K562 (cell line): Measurements from ENCODE around the gene DPEP1. TPM values are rescaled to one million over a fixed set of nuclear protein-coding genes. Genes with fewer than 3 reads are reported as not detected.

Experiments used
- ELF1 ChIP-seq: fragments of 200-800 bp; sonication (Bioruptor generic); IDR thresholded peaks from 2 replicates; pipeline ENCODE4 v1.6.1; 2016; ENCODE audit warnings: missing genetic modification characterization, missing compliant biosample characterization
- HOXB6 ChIP-seq: fragments of 250-450 bp; sonication (Bioruptor Pico); IDR thresholded peaks from 2 replicates; pipeline ENCODE4 v1.5.1; 2022; ENCODE audit warnings: mild to moderate bottlenecking, borderline replicate concordance
- KLF13 ChIP-seq: fragments of 450-650 bp; IDR thresholded peaks from 2 replicates; pipeline ENCODE4 v1.6.1; 2016; ENCODE audit warnings: missing genetic modification characterization, low read depth, mild to moderate bottlenecking, missing compliant biosample characterization, moderate library complexity, borderline replicate concordance
- PHB2 ChIP-seq: fragments of 450-650 bp; IDR thresholded peaks from 2 replicates; pipeline ENCODE4 v1.6.1; 2017; ENCODE audit warnings: low read depth
- RERE ChIP-seq: sonication (generic); formaldehyde crosslinking; IDR thresholded peaks from 2 replicates; pipeline ENCODE4 v1.8.0; 2023; ENCODE audit warnings: missing genetic modification reagents, mild to moderate bottlenecking, borderline replicate concordance
- REST ChIP-seq, 2 experiments: fragments of 450-650 bp; formaldehyde crosslinking in 1 of 2; IDR thresholded peaks; 2 replicates each; pipeline versions ENCODE4 v1.4.0 to v1.6.1; 2014 to 2020; ENCODE audit warnings: mild to moderate bottlenecking in 2 of 2, borderline replicate concordance in 1 of 2, low read depth in 1 of 2
- TFAM ChIP-seq: fragments of 250-450 bp; sonication (Bioruptor Pico); conservative IDR thresholded peaks from 2 replicates; pipeline ENCODE4 v1.5.0; 2021; ENCODE audit warnings: mild to moderate bottlenecking, moderate library complexity
- ZNF324 ChIP-seq: fragments of 250-450 bp; sonication (Bioruptor Pico); IDR thresholded peaks from 2 replicates; pipeline ENCODE4 v1.4.0; 2020; ENCODE audit warnings: mild to moderate bottlenecking
- ZNF436 ChIP-seq: fragments of 250-450, 450-650 bp; sonication (Bioruptor Pico); formaldehyde crosslinking; IDR thresholded peaks from 2 replicates; pipeline ENCODE4 v1.7.0; 2020; ENCODE audit warnings: mild to moderate bottlenecking
- ZNF512 ChIP-seq: IDR thresholded peaks from 2 replicates; pipeline ENCODE4 v1.6.1; 2016; ENCODE audit warnings: missing genetic modification characterization, missing compliant biosample characterization
- polyA plus RNA-seq, 8 experiments: library from polyadenylated mRNA; depleted of rRNA in 4 of 8; stranded (reverse) in 5 of 8; unstranded in 3 of 8; fragments of >200 nt; fragmentation: Nextera tagmentation in 2 of 8; fragmentation: Illumina TruSeq in 1 of 8; extraction: Ambion mirVana in 2 of 8; extraction: Trizol in 1 of 8; gene quantifications; 2 replicates each; pipeline versions ENCODE4 v1.2.1 to v1.2.3, GENCODE V29; 2011 to 2014; ENCODE audit warnings: inconsistent platforms in 1 of 8, missing spikeins in 1 of 8
- total RNA-seq, 7 experiments: library from RNA; depleted of rRNA in 6 of 7; stranded (reverse); fragments of >200 nt in 6 of 7; fragmentation: Illumina TruSeq in 2 of 7; extraction: Trizol in 2 of 7; gene quantifications; 2 replicates each; pipeline versions ENCODE4 v1.2.1 to v1.2.3, GENCODE V29; 2011 to 2021; ENCODE audit warnings: low replicate concordance in 1 of 7

DPEP1 gene
- total and polyA plus RNA-seq, 9 of the 15 experiments (the other 6 are each of a cell fraction or from before 2014, with no cell fraction given), result 0.14 to 0.31 (median 0.20) TPM; not detected in 6

GRCh38 chr16:89657442-89658220, 44.2 kb downstream of the DPEP1 start, which contains the start of the genes CHMP1A and SPATA33 (continued):
- TF ChIP-seq REST (IDR thresholded peaks at IDR 0.05; ENCODE audit: borderline replicate concordance) (no peak), REST (CRISPR knock-in tag; IDR thresholded peaks at IDR 0.05; ENCODE audit: low read depth) (peak; percentile 73; the same call in 1 of the 2 replicates), ZNF324 (CRISPR knock-in tag) (peak; percentile 99), PHB2 (no peak), HOXB6 (CRISPR knock-in tag) (no peak), TFAM (CRISPR knock-in tag) (no peak), RERE (CRISPR knock-in tag) (no peak), ZNF512 (no peak), ZNF436 (CRISPR knock-in tag) (no peak), ELF1 (tag) (peak; percentile 99), KLF13 (tag) (peak; percentile 88)
